ENCODE measurements around the gene KRTAP10-7. TPM values are rescaled to one million over a fixed set of nuclear protein-coding genes. Genes with fewer than 3 reads are reported as not detected.

KRTAP10-7 gene
- total and polyA plus RNA-seq, 2 of the 13 experiments (the other 11 are each of a cell fraction or from before 2014, with no cell fraction given): not detected

GRCh38 chr21:44609193-44609592 is 8.8 kb downstream of the KRTAP10-7 start:
- no peak for ATAC-seq
- ChIA-PET CTCF (ENCODE audit: low intra/inter-chr PET ratio, low total read pairs) (no interaction called here), POLR2A (no interaction called here)
- intact Hi-C loops (cut with micrococcal nuclease; ENCODE audit: unreplicated experiment): no loop called here
- TF ChIP-seq ZKSCAN1 (IDR thresholded peaks at IDR 0.05; ENCODE audit: low read length): no peak
- no peak for TF ChIP-seq NR2F2 (IDR thresholded peaks at IDR 0.05; ENCODE audit: borderline replicate concordance, low read depth)
- TF ChIP-seq MYC (CRISPR knock-in tag; IDR thresholded peaks at IDR 0.05; ENCODE audit: borderline replicate concordance): no peak
- TF ChIP-seq RFXAP (CRISPR knock-in tag; IDR thresholded peaks at IDR 0.05; ENCODE audit: borderline replicate concordance): no peak
- TF ChIP-seq ZNF567 (CRISPR knock-in tag; IDR thresholded peaks at IDR 0.05; ENCODE audit: borderline replicate concordance): no peak
- no peak for TF ChIP-seq ZNF124 (CRISPR knock-in tag; IDR thresholded peaks at IDR 0.05)
- TF ChIP-seq ZC3H13 (CRISPR knock-in tag; IDR thresholded peaks at IDR 0.05): no peak
- no peak for TF ChIP-seq SIN3A (IDR thresholded peaks at IDR 0.05; ENCODE audit: borderline replicate concordance, low read depth, low read length)
- TF ChIP-seq PTBP1 (IDR thresholded peaks at IDR 0.05; ENCODE audit: low read depth, low read length, poor library complexity, severe bottlenecking): no peak
- no peak for TF ChIP-seq ATF3 (CRISPR knock-in tag; IDR thresholded peaks at IDR 0.05)
- TF ChIP-seq PREB (CRISPR knock-in tag; IDR thresholded peaks at IDR 0.05): no peak
- TF ChIP-seq HNRNPK (IDR thresholded peaks at IDR 0.05; ENCODE audit: low read depth, low read length, poor library complexity, severe bottlenecking): no peak
- no peak for TF ChIP-seq DPF2 (CRISPR knock-in tag; IDR thresholded peaks at IDR 0.05; ENCODE audit: borderline replicate concordance, low read depth)
- no peak for TF ChIP-seq ZNF350 (CRISPR knock-in tag; IDR thresholded peaks at IDR 0.05; ENCODE audit: borderline replicate concordance, low read depth)
- TF ChIP-seq ZNF589 (CRISPR knock-in tag; conservative IDR thresholded peaks at IDR 0.05): no peak
- TF ChIP-seq ATF7 (IDR thresholded peaks at IDR 0.05): no peak
- no peak for TF ChIP-seq ATF7 (CRISPR knock-in tag; IDR thresholded peaks at IDR 0.05)
- no peak for TF ChIP-seq UBTF (CRISPR knock-in tag; IDR thresholded peaks at IDR 0.05)
- in situ Hi-C loops (cut with HindIII; ENCODE audit: extremely low pct_ligation_motif_present, low pct_unique_long_range_greater_than_20kb): no loop called here
- no peak overlapping the region for H2AFZ ChIP-seq (ENCODE audit: low read length)
- no peak overlapping the region for H3K4me2 ChIP-seq (ENCODE audit: low read depth, low read length)
- H3K36me3 ChIP-seq (replicated peaks in 1 of 2; ENCODE audit: control insufficient read depth in 1 of 2, insufficient read depth in 2 of 2, low read length in 2 of 2): no peaks in the 10 kb centered on the region
- no peaks in the 10 kb centered on the region for H3K4me1 ChIP-seq (ENCODE audit: insufficient read depth, low read length)
- H3K27ac ChIP-seq (ENCODE audit: extremely low read length, insufficient read depth, low read length): no peak overlapping the region
- H3K79me2 ChIP-seq (ENCODE audit: insufficient read depth, low read length): no peaks in the 10 kb centered on the region
- BruUV-seq (replicated peaks): no TSS peak
- no peaks in the 10 kb centered on the region for H4K20me1 ChIP-seq (ENCODE audit: insufficient read depth, low read length)
- peaks cover 24% of the 10 kb centered on the region; the same call in 1 of the 2 replicates for H3K9me3 ChIP-seq (ENCODE audit: low read length)
- H3K4me3 ChIP-seq (replicated peaks in 1 of 3; ENCODE audit: insufficient read depth in 1 of 3, low read depth in 2 of 3, low read length in 3 of 3): no peak overlapping the region
- no peak overlapping the region for H3K9ac ChIP-seq (ENCODE audit: insufficient read depth, low read depth, low read length)
- no peak for DNase-seq (ENCODE audit: low spot score)
- H3K27me3 ChIP-seq (ENCODE audit: control insufficient read depth in 1 of 2, insufficient read depth in 2 of 2, low read length in 2 of 2): peaks cover 1 to 2% of the 10 kb centered on the region in 2 experiments; a peak in 3 of 5 replicates
- FAIRE-seq: no peak

Measured in HepG2 (cell line).